ENCODE results near the gene BLTP2.

- TF ChIP-seq EZH2 (optimal IDR thresholded peaks at IDR 0.05; ENCODE audit: low read depth, low read length): no peak
- TF ChIP-seq CTCF (IDR thresholded peaks at IDR 0.05; ENCODE audit: low read length): no peak
- no peak for TF ChIP-seq EZH2phosphoT487 (IDR thresholded peaks at IDR 0.05; ENCODE audit: low read length)
Measured at GRCh38 chr17:28686296-28686695, 41.3 kb upstream of the BLTP2 start.
